GM23338 (cell line): ENCODE data around the gene STT3B. TPM values are rescaled to one million over a fixed set of nuclear protein-coding genes. Genes with fewer than 3 reads are reported as not detected.

ENCODE experiments used
- ATAC-seq: fragments of 200-7000 bp; cut with Tn5 transposase; 3 replicates; pipeline ENCODE4 v1.9.1; 2020
- DNase-seq: peaks from one replicate; pipeline ENCODE4 v3.0.0-alpha.2; 2015; ENCODE audit warnings: low spot score
- H2AFZ ChIP-seq: fragments of 200-600 bp; sonication (generic); 2 replicates; pipeline ENCODE4 v1.8.0; 2016; ENCODE audit warnings: antibody characterized with exemption, mild to moderate bottlenecking, moderate library complexity
- H3F3A ChIP-seq: fragments of 200-600 bp; sonication (generic); replicated peaks from 2 replicates; pipeline ENCODE4 v1.8.0; 2017; ENCODE audit warnings: antibody characterized with exemption, mixed run types, low read depth
- H3K27ac ChIP-seq: fragments of 200-600 bp; sonication (generic); 2 replicates; pipeline ENCODE4 v1.6.1; 2016; ENCODE audit warnings: low read depth
- H3K27me3 ChIP-seq: fragments of 200-600 bp; sonication (generic); 2 replicates; pipeline ENCODE4 v1.8.0; 2016; ENCODE audit warnings: mild to moderate bottlenecking, mixed run types, moderate library complexity; ENCODE audit not compliant: insufficient read depth
- H3K36me3 ChIP-seq: fragments of 200-600 bp; sonication (generic); 2 replicates; pipeline ENCODE4 v1.8.0; 2016; ENCODE audit warnings: mild to moderate bottlenecking; ENCODE audit not compliant: insufficient read depth
- H3K4me1 ChIP-seq: fragments of 200-600 bp; sonication (generic); 2 replicates; pipeline ENCODE4 v1.8.0; 2016; ENCODE audit warnings: mild to moderate bottlenecking, moderate library complexity; ENCODE audit not compliant: insufficient read depth
- H3K4me2 ChIP-seq: fragments of 200-600 bp; sonication (generic); 2 replicates; pipeline ENCODE4 v1.7.1; 2017; ENCODE audit warnings: mixed run types
- H3K4me3 ChIP-seq: fragments of 200-600 bp; sonication (generic); 2 replicates; pipeline ENCODE4 v1.6.1; 2016; ENCODE audit warnings: mixed run types
- H3K79me2 ChIP-seq: fragments of 200-600 bp; sonication (generic); replicated peaks from 2 replicates; pipeline ENCODE4 v1.8.0; 2017; ENCODE audit warnings: mild to moderate bottlenecking; ENCODE audit not compliant: insufficient read depth
- H3K9me2 ChIP-seq: fragments of 200-600 bp; sonication (generic); 2 replicates; pipeline ENCODE4 v1.8.0; 2017; ENCODE audit not compliant: insufficient read depth
- H4K20me1 ChIP-seq: fragments of 200-600 bp; sonication (generic); replicated peaks from 2 replicates; pipeline ENCODE4 v1.8.0; 2017; ENCODE audit warnings: mild to moderate bottlenecking; ENCODE audit not compliant: insufficient read depth
- H3K27ac Mint-ChIP-seq: 2 replicates; pipeline ENCODE4 v1.8.0; 2020; ENCODE audit warnings: inconsistent platforms, mild to moderate bottlenecking, moderate library complexity, mixed read lengths
- H3K27me3 Mint-ChIP-seq: 3 replicates; pipeline ENCODE4 v1.8.0; 2022; ENCODE audit warnings: low read depth, mild to moderate bottlenecking, moderate library complexity, mixed read lengths, inconsistent platforms; ENCODE audit not compliant: insufficient read depth, poor library complexity
- H3K36me3 Mint-ChIP-seq: 3 replicates; pipeline ENCODE4 v1.8.0; 2021; ENCODE audit warnings: low read depth, mild to moderate bottlenecking, inconsistent platforms, moderate library complexity, mixed read lengths
- H3K4me1 Mint-ChIP-seq: 3 replicates; pipeline ENCODE4 v1.8.0; 2020; ENCODE audit warnings: mild to moderate bottlenecking, inconsistent platforms, mixed read lengths
- H3K4me3 Mint-ChIP-seq: 3 replicates; pipeline ENCODE4 v1.8.0; 2021; ENCODE audit warnings: moderate library complexity, mild to moderate bottlenecking, inconsistent platforms, mixed read lengths
- H3K9me3 Mint-ChIP-seq: 3 replicates; pipeline ENCODE4 v1.8.0; 2020; ENCODE audit warnings: moderate library complexity, mild to moderate bottlenecking, inconsistent platforms, mixed read lengths
- CREB1 ChIP-seq: fragments of 250-450 bp; sonication (Bioruptor Pico); IDR thresholded peaks from 2 replicates; pipeline ENCODE4 v1.5.0; 2020; ENCODE audit warnings: low read depth, mild to moderate bottlenecking, moderate library complexity
- JUNB ChIP-seq: IDR thresholded peaks from one replicate; pipeline ENCODE4 v1.6.1; 2016; ENCODE audit warnings: antibody characterized with exemption; ENCODE audit not compliant: unreplicated experiment
- NANOG ChIP-seq: IDR thresholded peaks from 2 replicates; pipeline ENCODE4 v1.6.1; 2016; ENCODE audit warnings: antibody characterized with exemption, borderline replicate concordance
- POLR2AphosphoS5 ChIP-seq: IDR thresholded peaks from 2 replicates; pipeline ENCODE4 v1.6.1; 2016; ENCODE audit warnings: antibody characterized with exemption, low read depth
- STAT1 ChIP-seq: IDR thresholded peaks from one replicate; pipeline ENCODE4 v1.6.1; 2016; ENCODE audit warnings: antibody characterized with exemption; ENCODE audit not compliant: unreplicated experiment
- ZNF114 ChIP-seq: fragments of 250-450 bp; sonication (Bioruptor Pico); IDR thresholded peaks from 2 replicates; pipeline ENCODE4 v1.5.0; 2020; ENCODE audit warnings: mild to moderate bottlenecking, moderate library complexity
- ZNF331 ChIP-seq: fragments of 250-450 bp; sonication (Bioruptor Pico); IDR thresholded peaks from 2 replicates; pipeline ENCODE4 v1.5.0; 2020; ENCODE audit warnings: low read depth, mild to moderate bottlenecking, moderate library complexity
- polyA plus RNA-seq: library from polyadenylated mRNA; unstranded; fragments of >200 nt; fragmentation: Nextera tagmentation; extraction: Ambion mirVana; gene quantifications from 2 replicates; pipeline ENCODE4 v1.2.1, GENCODE V29; 2016
- total RNA-seq: library from RNA; depleted of rRNA; stranded (reverse); fragments of >200 nt; shearing (Covaris generic); gene quantifications from 2 replicates; pipeline ENCODE4 v1.2.3, GENCODE V29; 2014
- TF ChIP-seq, protein P1 (sequence below): IDR thresholded peaks from one replicate; pipeline ENCODE4 v1.6.1; 2018; ENCODE audit warnings: antibody characterized with exemption; ENCODE audit not compliant: unreplicated experiment
- TF ChIP-seq, protein P2 (sequence below): fragments of 250-450 bp; sonication (Bioruptor Pico); IDR thresholded peaks from 2 replicates; pipeline ENCODE4 v1.5.0; 2020; ENCODE audit warnings: mild to moderate bottlenecking, moderate library complexity

The STT3B gene
- total and polyA plus RNA-seq, 2 experiments from 2014 or later, result 44.1 to 167 TPM

DNA sequence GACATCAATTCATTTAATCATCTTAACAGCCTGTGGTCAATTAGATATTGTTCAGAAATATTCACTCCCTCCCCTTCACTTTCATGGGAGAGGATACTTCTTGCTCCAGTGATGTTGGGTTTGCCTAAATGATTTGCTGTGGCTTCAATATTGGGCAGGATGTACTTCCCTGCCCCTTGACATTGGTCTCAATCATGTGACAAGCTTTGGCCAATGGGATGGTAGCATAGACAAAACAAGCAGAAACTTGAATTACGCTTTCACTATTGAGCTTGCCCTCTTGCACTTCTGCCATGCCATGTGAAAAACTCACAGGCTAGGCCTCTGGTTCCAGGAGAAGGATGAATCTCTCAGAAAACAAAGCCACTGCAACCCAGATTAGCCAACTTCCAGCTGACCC is 42.2 kb upstream of the STT3B start:
- H3K4me1 ChIP-seq, result no peaks in the 10 kb centered on the region; the same call in 1 of the 2 replicates
- H3K4me2 ChIP-seq, result no peak overlapping the region
- no peaks in the 10 kb centered on the region for H3F3A ChIP-seq
- H4K20me1 ChIP-seq, result no peaks in the 10 kb centered on the region
- peaks cover 8% of the 10 kb centered on the region; the same call in 1 of the 2 replicates for H3K9me2 ChIP-seq
- Mint-ChIP-seq H3K27me3 (peaks cover 6% of the 10 kb centered on the region), H3K9me3 (no peaks in the 10 kb centered on the region; the same call in 2 of the 3 replicates), H3K36me3 (0 out of 3 replicates have a peak, but pooled peaks cover 4% of the 10 kb centered on the region), H3K4me1 (peaks cover 6% of the 10 kb centered on the region), H3K27ac (no peak overlapping the region), H3K4me3 (no peak overlapping the region)
- no peak overlapping the region for H2AFZ ChIP-seq
- no peaks in the 10 kb centered on the region for H3K27me3 ChIP-seq
- H3K27ac ChIP-seq, result no peak overlapping the region
- no peak for DNase-seq
- H3K4me3 ChIP-seq, result no peak overlapping the region
- no peak for ATAC-seq
- no peaks in the 10 kb centered on the region for H3K79me2 ChIP-seq
- no peaks in the 10 kb centered on the region for H3K36me3 ChIP-seq
- TF ChIP-seq CREB1 (CRISPR knock-in tag) (no peak), ZNF331 (no peak), JUNB (no peak), ZNF114 (CRISPR knock-in tag) (no peak), NANOG (no peak), STAT1 (no peak), POLR2AphosphoS5 (no peak)
- TF ChIP-seq, protein P1, sequence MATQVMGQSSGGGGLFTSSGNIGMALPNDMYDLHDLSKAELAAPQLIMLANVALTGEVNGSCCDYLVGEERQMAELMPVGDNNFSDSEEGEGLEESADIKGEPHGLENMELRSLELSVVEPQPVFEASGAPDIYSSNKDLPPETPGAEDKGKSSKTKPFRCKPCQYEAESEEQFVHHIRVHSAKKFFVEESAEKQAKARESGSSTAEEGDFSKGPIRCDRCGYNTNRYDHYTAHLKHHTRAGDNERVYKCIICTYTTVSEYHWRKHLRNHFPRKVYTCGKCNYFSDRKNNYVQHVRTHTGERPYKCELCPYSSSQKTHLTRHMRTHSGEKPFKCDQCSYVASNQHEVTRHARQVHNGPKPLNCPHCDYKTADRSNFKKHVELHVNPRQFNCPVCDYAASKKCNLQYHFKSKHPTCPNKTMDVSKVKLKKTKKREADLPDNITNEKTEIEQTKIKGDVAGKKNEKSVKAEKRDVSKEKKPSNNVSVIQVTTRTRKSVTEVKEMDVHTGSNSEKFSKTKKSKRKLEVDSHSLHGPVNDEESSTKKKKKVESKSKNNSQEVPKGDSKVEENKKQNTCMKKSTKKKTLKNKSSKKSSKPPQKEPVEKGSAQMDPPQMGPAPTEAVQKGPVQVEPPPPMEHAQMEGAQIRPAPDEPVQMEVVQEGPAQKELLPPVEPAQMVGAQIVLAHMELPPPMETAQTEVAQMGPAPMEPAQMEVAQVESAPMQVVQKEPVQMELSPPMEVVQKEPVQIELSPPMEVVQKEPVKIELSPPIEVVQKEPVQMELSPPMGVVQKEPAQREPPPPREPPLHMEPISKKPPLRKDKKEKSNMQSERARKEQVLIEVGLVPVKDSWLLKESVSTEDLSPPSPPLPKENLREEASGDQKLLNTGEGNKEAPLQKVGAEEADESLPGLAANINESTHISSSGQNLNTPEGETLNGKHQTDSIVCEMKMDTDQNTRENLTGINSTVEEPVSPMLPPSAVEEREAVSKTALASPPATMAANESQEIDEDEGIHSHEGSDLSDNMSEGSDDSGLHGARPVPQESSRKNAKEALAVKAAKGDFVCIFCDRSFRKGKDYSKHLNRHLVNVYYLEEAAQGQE, result no peak
- TF ChIP-seq, protein P2, sequence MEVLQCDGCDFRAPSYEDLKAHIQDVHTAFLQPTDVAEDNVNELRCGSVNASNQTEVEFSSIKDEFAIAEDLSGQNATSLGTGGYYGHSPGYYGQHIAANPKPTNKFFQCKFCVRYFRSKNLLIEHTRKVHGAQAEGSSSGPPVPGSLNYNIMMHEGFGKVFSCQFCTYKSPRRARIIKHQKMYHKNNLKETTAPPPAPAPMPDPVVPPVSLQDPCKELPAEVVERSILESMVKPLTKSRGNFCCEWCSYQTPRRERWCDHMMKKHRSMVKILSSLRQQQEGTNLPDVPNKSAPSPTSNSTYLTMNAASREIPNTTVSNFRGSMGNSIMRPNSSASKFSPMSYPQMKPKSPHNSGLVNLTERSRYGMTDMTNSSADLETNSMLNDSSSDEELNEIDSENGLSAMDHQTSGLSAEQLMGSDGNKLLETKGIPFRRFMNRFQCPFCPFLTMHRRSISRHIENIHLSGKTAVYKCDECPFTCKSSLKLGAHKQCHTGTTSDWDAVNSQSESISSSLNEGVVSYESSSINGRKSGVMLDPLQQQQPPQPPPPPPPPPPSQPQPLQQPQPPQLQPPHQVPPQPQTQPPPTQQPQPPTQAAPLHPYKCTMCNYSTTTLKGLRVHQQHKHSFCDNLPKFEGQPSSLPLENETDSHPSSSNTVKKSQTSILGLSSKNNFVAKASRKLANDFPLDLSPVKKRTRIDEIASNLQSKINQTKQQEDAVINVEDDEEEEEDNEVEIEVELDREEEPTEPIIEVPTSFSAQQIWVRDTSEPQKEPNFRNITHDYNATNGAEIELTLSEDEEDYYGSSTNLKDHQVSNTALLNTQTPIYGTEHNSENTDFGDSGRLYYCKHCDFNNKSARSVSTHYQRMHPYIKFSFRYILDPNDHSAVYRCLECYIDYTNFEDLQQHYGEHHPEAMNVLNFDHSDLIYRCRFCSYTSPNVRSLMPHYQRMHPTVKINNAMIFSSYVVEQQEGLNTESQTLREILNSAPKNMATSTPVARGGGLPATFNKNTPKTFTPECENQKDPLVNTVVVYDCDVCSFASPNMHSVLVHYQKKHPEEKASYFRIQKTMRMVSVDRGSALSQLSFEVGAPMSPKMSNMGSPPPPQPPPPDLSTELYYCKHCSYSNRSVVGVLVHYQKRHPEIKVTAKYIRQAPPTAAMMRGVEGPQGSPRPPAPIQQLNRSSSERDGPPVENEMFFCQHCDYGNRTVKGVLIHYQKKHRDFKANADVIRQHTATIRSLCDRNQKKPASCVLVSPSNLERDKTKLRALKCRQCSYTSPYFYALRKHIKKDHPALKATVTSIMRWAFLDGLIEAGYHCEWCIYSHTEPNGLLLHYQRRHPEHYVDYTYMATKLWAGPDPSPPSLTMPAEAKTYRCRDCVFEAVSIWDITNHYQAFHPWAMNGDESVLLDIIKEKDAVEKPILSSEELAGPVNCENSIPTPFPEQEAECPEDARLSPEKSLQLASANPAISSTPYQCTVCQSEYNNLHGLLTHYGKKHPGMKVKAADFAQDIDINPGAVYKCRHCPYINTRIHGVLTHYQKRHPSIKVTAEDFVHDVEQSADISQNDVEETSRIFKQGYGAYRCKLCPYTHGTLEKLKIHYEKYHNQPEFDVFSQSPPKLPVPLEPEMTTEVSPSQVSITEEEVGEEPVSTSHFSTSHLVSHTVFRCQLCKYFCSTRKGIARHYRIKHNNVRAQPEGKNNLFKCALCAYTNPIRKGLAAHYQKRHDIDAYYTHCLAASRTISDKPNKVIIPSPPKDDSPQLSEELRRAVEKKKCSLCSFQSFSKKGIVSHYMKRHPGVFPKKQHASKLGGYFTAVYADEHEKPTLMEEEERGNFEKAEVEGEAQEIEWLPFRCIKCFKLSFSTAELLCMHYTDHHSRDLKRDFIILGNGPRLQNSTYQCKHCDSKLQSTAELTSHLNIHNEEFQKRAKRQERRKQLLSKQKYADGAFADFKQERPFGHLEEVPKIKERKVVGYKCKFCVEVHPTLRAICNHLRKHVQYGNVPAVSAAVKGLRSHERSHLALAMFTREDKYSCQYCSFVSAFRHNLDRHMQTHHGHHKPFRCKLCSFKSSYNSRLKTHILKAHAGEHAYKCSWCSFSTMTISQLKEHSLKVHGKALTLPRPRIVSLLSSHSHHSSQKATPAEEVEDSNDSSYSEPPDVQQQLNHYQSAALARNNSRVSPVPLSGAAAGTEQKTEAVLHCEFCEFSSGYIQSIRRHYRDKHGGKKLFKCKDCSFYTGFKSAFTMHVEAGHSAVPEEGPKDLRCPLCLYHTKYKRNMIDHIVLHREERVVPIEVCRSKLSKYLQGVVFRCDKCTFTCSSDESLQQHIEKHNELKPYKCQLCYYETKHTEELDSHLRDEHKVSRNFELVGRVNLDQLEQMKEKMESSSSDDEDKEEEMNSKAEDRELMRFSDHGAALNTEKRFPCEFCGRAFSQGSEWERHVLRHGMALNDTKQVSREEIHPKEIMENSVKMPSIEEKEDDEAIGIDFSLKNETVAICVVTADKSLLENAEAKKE (CRISPR knock-in tag), result no peak
